Stomach (tissue), 9 donors: ENCODE results near the gene PFKFB4. TPM values are rescaled to one million over a fixed set of nuclear protein-coding genes. Genes with fewer than 3 reads are reported as not detected.

Source experiments
- DNase-seq, 2 donors: peaks; one replicate each; pipeline versions ENCODE4 v3.0.0 to v3.0.0-alpha.2; 2013 to 2019
- H3K27ac ChIP-seq, 5 donors: fragments of 200-600 bp in 4 of 5; sonication (generic) in 4 of 5; one replicate each; pipeline ENCODE4 v1.5.1; 2013 to 2019; ENCODE audit warnings: mild to moderate bottlenecking in 1 of 5, moderate library complexity in 1 of 5
- H3K27me3 ChIP-seq, 3 donors: fragments of 200-600 bp; sonication (generic); one replicate each; pipeline ENCODE4 v1.5.1; 2017 to 2019; ENCODE audit warnings: mixed run types in 1 of 3
- H3K36me3 ChIP-seq, 4 donors: fragments of 200-600 bp; sonication (generic); 1 replicate in 3 of 4; 2 replicates in 1 of 4; pipeline ENCODE4 v1.5.1; 2016 to 2019
- H3K4me1 ChIP-seq, 4 donors: fragments of 200-600 bp; sonication (generic); one replicate each; pipeline ENCODE4 v1.5.1; 2016 to 2019
- H3K4me3 ChIP-seq, 4 donors: fragments of 200-600 bp; sonication (generic) in 3 of 4; one replicate each; pipeline ENCODE4 v1.5.1; 2016 to 2019; ENCODE audit warnings: mild to moderate bottlenecking in 1 of 4
- H3K9me3 ChIP-seq, 4 donors: fragments of 200-600 bp; sonication (generic); one replicate each; pipeline ENCODE4 v1.5.1; 2016 to 2019
- CTCF ChIP-seq, 7 experiments: fragments of 450-650 bp in 4 of 7; fragments of 200-600 bp in 3 of 7; sonication (generic) in 3 of 7; IDR thresholded peaks; one replicate each; pipeline ENCODE4 v1.5.1; 2016 to 2019; ENCODE audit warnings: antibody characterized with exemption in 7 of 7, control low read depth in 2 of 7, mild to moderate bottlenecking in 1 of 7
- EP300 ChIP-seq: sonication (generic); formaldehyde crosslinking; IDR thresholded peaks from one replicate; pipeline ENCODE4 v1.6.1; 2017; ENCODE audit warnings: antibody characterized with exemption
- POLR2A ChIP-seq, 4 donors: fragments of 450-650 bp; IDR thresholded peaks; one replicate each; pipeline ENCODE4 v1.6.1; 2016; ENCODE audit warnings: antibody characterized with exemption in 4 of 4, control low read depth in 2 of 4, mild to moderate bottlenecking in 1 of 4, moderate library complexity in 1 of 4
- POLR2AphosphoS5 ChIP-seq, 3 donors: sonication (generic); formaldehyde crosslinking; IDR thresholded peaks; one replicate each; pipeline ENCODE4 v1.6.1; 2016; ENCODE audit warnings: antibody characterized with exemption in 3 of 3
- WGBS, 5 donors: extraction: QIAGEN DNeasy Blood & Tissue Kit in 3 of 5; methylation state at CpG; one replicate each; pipeline versions ENCODE4 v1.1.5 to v1.1.7; 2013 to 2018; 5-methylcytosine and 5-hydroxymethylcytosine counted together
- intact Hi-C: fragments of 100-400 bp; cut with DNase I; formaldehyde crosslinking; loops from one replicate; pipeline ENCODE4 v1.15.1; 2023; ENCODE audit warnings: low total_unique reads
- polyA plus RNA-seq, 3 donors: library from polyadenylated mRNA; stranded (reverse); fragments of 200-250 nt; gene quantifications; one replicate each; pipeline ENCODE4 v1.2.3, GENCODE V29; 2013
- total RNA-seq, 5 donors: library from RNA; depleted of rRNA; stranded (reverse); fragments of >200 nt; gene quantifications; one replicate each; pipeline versions ENCODE4 v1.1.0 to v1.2.3, GENCODE V29; 2014 to 2016
- donor health status: healthy with polysubstance abuse.
- donor health status: Bipolar disorder and iron deficiency.
- donor health status: healthy.

PFKFB4 gene
- total and polyA plus RNA-seq, 8 donors, result 0.61 to 9.6 (median 1.5) TPM; not detected in 1

DNA sequence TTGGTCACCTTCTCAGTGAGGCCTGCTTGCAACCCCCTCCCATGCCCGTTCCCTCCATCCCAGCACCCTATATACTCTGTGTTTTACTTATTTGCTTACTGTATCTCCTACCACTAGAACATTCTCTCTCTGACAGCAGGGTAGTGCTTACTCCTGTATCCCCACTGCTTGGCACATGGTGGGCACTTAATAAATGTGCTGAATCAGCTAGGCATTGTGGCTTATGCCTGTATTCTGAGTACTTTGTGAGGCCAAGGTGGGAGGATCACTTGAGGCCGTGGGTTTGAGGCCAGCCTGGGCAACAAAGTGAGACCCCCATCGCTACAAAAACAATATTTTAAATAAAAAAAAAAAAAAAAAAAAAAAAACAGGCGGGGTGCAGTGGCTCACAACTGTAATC lies 45.1 kb downstream of the PFKFB4 start:
- H3K4me1 ChIP-seq, result peaks cover 0 to 9% (median 0%) of the 10 kb centered on the region in 4 donors
- 79 to 86% (median 82%) methylated on average over 4 of the region's 4 CpGs for WGBS, 5 donors
- no peak for DNase-seq
- H3K36me3 ChIP-seq, result no peaks in the 10 kb centered on the region
- no peak overlapping the region for H3K27ac ChIP-seq
- H3K4me3 ChIP-seq, result no peak overlapping the region
- intact Hi-C loops, result no loop called here
- no peaks in the 10 kb centered on the region for H3K9me3 ChIP-seq
- no peak for TF ChIP-seq POLR2AphosphoS5 (IDR thresholded peaks at IDR 0.05)
- TF ChIP-seq EP300, result no peak
- TF ChIP-seq CTCF (IDR thresholded peaks at IDR 0.05), result no peak
- no peak for TF ChIP-seq POLR2A (IDR thresholded peaks at IDR 0.05)
- no peaks in the 10 kb centered on the region for H3K27me3 ChIP-seq

- H3K4me3 ChIP-seq, result no peak overlapping the region
- no peaks in the 10 kb centered on the region for H3K27me3 ChIP-seq
- H3K36me3 ChIP-seq, result no peaks in the 10 kb centered on the region
- H3K4me1 ChIP-seq, result peaks cover 19 to 36% (median 26%) of the 10 kb centered on the region in 4 donors
- peak overlapping the region in 2 of 5 donors; percentile 30 to 51 for H3K27ac ChIP-seq
- WGBS, 5 donors, result 21 to 39% (median 27%) methylated on average over 10 of the region's 10 CpGs
- TF ChIP-seq CTCF (IDR thresholded peaks at IDR 0.05) (peak in 5 of 7 experiments; percentile 40 to 78 (median 55)), POLR2AphosphoS5 (IDR thresholded peaks at IDR 0.05) (peak in 1 of 3 donors; percentile 42), EP300 (no peak), POLR2A (IDR thresholded peaks at IDR 0.05) (no peak)
- no peaks in the 10 kb centered on the region for H3K9me3 ChIP-seq
- peak; percentile 76 to 85 for DNase-seq
- intact Hi-C loops, result no loop called here
Measured at GRCh38 chr3:48507256-48508061, 49.1 kb downstream of the PFKFB4 start.

DNA sequence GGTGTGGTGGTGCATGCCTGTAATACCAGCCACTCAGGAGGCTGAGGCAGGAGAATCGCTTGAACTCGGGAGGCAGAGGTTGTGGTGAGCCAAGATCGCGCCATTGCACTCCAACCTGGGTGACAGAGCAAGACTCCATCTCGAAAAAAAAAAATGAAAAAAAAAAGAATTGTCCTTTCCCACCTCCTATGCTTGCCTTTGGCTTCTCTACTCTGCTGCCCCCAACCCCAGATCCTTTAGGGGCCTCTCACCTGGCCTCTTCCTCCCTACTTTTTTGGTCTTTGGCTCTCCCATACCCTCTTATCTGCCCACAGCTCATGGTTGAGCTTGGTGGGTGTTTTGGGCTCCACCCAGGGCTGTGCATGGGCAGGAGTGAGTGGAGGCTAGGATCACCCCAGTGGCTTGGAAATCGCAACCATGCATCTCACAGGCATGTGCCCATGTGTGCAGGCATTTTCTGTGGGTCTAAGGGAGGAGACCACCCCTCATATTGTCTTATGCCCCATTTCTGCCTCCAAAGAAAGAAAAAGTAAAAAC lies 50.6 kb downstream of the PFKFB4 start:
- no peaks in the 10 kb centered on the region for H3K9me3 ChIP-seq
- H3K4me1 ChIP-seq, result peaks cover 19 to 50% (median 29%) of the 10 kb centered on the region in 4 donors
- WGBS, 5 donors, result 92 to 98% (median 96%) methylated on average over 6 of the region's 6 CpGs
- no peak for DNase-seq
- no peak overlapping the region for H3K4me3 ChIP-seq
- H3K36me3 ChIP-seq, result no peaks in the 10 kb centered on the region
- H3K27me3 ChIP-seq, result no peaks in the 10 kb centered on the region
- TF ChIP-seq POLR2A (IDR thresholded peaks at IDR 0.05) (no peak), EP300 (no peak), CTCF (IDR thresholded peaks at IDR 0.05) (no peak), POLR2AphosphoS5 (IDR thresholded peaks at IDR 0.05) (no peak)
- intact Hi-C loops, result no loop called here
- H3K27ac ChIP-seq, result no peak overlapping the region

DNA sequence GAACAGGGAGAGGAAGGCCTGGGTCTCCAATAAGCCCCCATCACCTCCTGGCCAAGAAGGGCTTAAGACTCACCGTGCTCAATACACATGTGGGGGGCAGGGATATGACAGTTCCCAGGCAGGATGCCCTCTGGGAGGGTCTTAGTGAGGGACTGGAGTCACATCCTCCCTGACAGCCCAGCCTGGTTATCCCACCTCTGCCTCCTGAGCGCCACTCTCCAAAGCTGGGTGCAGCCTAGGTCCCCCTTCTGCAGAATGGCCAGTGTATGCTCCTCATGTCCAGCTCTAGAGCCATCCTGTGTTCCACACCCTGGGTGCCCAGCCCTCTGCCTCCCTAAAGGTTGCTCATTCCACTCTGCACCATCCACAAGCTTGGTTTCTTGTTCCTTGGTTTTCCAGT lies 51.5 kb downstream of the PFKFB4 start:
- H3K9me3 ChIP-seq, result no peaks in the 10 kb centered on the region
- TF ChIP-seq POLR2AphosphoS5 (IDR thresholded peaks at IDR 0.05) (no peak), CTCF (IDR thresholded peaks at IDR 0.05) (no peak), POLR2A (IDR thresholded peaks at IDR 0.05) (no peak), EP300 (no peak)
- peaks cover 0 to 9% (median 7%) of the 10 kb centered on the region in 4 donors for H3K36me3 ChIP-seq
- intact Hi-C loops, result no loop called here
- no peak for DNase-seq
- H3K4me1 ChIP-seq, result peaks cover 19 to 57% (median 29%) of the 10 kb centered on the region in 4 donors
- no peak overlapping the region for H3K4me3 ChIP-seq
- WGBS, 5 donors, result 76 to 89% (median 86%) methylated on average over 2 of the region's 2 CpGs
- H3K27ac ChIP-seq, result peak overlapping the region in 4 of 5 donors; percentile 84 to 96 (median 92)
- H3K27me3 ChIP-seq, result no peaks in the 10 kb centered on the region
